DMS 273 (cell line): ENCODE results near the gene SLC30A3.
"Not testable (repeated sequence)": the region's sequence is repeated elsewhere in the genome, so short reads cannot be mapped to it uniquely, and the experiment has no call there.

Experiments used
- DNase-seq: peaks from one replicate; lab custom pipeline; 2025; ENCODE audit not compliant: unreplicated experiment; lab: John Stamatoyannopoulos, UW

The SLC30A3 gene

DNA sequence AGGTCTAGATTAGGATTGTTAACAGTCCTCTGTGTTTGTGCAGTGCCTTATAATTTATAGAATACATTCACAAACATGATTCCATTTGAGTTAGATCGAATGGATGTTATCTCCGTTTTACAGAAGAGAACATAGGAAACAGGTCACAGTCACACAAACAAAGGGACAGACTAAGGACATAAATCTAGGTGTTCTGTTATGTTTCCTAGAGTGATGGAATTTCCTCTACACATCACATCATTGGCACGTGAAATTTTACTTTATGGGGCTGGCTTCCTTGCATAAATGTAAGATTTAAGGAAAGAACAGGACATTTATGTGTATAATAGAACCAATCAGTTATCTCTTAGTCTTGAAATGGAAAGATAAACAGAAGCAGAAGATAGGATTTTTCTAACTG is 25.8 kb upstream of the SLC30A3 start:
- no peak for DNase-seq

DNA sequence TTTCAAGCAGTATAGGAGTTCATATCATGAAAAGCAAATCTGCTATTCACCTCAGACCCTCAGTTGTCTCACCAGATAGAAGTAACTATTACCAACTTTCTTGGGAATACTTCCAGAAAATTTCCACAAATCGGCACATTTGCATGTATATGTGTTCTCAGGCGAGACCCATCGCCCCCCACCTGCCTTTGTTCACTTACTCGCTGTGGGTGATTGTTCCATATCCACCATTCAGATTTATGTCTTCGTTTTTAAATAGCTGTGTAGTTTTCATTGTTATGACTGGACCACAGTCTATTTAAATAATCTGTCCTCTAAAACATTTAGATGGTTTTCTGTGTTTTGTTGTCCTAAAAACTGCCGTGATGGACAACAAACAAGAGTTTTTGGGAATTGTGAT is 22.6 kb upstream of the SLC30A3 start:
- no peak for DNase-seq

DNA sequence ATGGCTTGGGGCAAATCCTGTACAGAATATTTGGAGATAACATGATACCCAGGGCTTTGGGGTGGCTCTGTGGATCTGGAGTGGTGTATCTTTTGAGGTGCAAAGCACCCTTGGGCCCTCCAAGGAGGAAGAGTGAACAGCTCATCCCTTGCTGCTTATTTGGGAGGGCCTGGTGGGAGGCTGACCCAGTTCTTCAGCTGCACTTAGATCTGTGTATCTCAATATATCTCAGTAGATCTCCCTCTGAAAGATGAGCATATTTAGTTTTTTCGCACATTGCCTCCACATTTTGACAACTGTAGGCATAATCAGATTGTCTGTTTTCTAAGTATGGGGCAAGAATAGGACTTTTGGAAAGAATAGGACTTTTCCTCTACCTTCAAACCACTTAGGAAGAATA is 22.1 kb upstream of the SLC30A3 start:
- no peak for DNase-seq

DNA sequence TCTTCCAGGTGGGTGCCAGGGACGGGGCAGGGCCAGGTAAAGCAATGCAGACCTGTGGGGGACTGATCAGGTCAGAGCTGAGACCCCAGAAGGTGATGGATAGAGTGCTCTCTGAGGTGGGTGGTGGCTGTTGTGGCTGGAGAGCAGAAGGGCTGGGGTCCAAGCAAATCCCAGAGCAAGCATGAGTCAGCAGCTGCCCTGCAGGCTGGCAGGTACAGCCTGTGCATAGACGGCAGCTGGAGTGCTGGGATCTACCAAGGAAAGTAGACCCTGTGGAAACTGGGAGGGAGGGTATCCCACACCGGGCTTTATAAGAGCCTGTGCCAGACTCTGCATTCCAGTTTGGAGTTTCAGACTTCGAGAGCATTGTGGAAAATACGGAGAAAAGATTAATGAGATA is 20.0 kb upstream of the SLC30A3 start:
- peak; percentile 63 for DNase-seq

DNA sequence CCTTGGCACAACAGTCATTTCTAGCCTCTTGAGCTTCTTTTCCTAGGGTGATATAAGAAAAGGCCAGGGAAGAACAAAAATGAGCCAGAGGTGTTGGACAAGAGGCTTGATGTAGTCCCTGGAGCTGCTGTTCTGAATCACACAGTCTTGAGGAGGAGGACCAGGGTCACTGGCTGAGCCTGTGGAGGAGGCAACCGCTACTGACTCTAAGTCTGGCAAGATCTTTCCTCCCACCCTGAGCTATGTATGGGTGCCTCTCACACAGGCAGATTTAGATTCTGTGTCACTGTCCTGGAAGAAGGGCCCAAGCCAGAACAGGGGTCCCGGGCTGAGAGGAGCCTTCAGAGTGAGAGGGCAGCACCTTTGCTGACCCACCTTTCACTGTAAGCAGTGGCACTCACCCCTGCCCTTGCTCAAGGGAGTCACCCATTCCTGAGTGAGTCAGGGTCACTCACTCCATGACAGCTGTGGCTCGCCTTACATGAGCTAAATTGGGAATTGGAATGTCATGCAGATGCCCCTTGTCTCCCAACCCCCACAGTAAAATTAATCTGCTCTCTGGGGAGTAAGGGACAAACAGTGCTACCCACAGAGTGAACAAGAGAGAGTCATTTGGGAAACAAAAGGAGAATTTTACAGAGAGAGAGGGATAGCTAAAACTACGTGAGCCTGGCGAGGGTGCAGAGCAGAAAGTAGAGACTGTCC is 19.2 kb upstream of the SLC30A3 start, which contains the start of gene TRIM54:
Gene TRIM54 (plus strand): TSS at position 575 of the 705 bp plus-strand sequence. CDS start 303 bp downstream, outside the sequence.
- DNase-seq = no peak

DNA sequence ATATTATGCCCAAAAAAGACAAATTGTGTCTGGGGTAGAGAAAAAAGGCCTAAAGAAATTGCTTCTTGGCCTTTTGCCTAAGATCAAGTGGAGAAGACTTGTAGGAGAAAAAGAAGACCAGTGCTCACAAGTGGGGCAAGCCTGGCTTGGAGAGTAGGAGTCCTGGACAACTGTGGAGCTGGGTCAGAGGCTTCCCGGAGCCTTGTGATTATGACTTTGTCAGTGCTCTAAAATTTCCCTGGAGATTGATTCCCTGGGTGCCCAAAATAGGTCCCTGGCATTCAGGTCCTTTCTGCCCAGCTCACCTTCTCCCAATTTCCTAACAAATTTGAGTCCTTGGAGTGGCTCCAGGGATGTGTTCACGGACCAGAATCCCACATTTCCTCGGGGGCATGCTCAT is 18.6 kb upstream of the SLC30A3 start:
- DNase-seq = no peak

DNA sequence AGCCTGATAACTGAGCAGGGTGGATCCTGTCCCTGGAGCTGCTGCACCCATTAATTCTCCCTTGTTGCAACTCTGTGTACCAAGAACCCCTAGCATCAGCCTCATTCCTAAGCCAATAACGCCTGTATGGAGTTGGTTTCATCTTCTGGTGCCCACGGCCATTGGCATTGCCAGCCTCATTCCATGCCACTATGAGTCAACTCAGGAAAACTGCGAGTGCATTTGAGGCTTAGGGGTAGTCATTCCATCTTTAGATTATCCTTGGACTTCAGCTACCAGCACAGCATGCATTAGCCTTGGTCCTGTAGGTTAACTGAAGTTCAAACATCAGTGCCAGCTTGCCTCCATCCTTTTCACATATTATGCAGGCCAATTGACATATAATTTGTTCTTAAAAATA is 18.0 kb upstream of the SLC30A3 start:
- DNase-seq = no peak

DNA sequence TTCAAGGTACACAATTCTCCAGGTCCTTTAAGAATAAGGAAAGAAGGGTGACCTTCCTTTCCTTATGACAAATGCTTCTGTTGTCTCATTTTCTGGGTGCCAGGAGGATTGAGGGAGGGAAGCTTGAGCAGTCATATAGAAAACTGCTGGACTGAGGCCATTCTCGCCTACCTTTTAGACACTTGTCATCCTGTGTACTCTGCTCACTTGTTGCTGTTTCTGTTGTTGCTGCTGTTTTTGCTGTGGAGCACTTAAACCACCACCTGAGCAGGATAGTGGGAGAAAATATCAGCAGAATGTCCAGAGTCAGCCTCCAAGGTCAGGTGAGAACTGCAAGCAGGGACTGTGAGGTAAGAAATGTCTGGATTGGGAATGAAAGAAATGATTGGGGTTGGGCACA is 15.2 kb upstream of the SLC30A3 start:
- no peak for DNase-seq

DNA sequence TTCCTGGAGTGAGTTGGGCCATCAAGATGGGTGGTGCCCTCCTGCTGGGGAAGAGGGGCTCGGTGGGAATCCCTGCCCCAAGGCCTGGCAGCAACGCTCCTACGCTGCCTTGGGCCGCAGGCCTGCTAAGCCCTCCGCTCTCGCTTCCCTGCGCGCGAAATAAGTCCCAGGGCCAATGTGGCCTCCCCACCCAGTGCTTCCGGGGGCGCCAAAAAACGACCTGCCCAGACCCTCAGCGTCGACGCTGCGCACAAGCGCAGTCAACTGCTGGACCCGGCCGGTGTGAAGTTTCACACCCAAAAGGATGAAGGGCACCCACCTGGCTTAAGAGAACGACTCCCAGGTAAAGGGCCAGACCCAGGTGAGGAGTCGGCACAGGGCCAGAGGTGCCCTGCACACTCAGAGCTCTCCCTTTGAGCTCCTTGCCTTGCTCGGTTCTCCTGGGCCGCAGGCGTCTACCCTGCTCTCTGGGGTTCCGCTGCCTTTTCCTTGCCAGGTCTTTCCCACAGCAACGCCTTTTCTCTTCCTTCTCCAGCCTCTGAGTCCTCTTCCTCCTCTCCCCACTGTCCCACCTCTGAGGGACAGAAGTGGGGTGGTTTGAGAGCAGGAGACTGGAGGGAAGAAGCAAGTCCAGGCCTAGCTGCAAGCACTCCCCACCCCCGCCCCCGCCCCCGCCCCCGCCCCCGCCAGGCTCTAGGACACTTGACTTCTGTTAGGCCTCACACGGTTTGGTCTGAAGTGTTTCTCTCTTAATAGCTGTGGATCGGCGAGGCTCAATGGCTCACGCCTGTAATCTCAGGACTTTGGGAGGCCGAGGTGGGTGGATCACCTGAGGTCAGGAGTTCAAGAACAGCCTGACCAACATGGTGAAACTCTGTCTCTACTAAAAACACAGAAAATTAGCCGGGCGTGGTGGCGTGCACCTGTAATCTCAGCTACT is 12.6 kb upstream of the SLC30A3 start, which contains the start of gene DNAJC5G:
Gene DNAJC5G (plus strand): TSS at position 223 of the 940 bp plus-strand sequence. CDS start 1,296 bp downstream, outside the sequence.
- DNase-seq = no peak

DNA sequence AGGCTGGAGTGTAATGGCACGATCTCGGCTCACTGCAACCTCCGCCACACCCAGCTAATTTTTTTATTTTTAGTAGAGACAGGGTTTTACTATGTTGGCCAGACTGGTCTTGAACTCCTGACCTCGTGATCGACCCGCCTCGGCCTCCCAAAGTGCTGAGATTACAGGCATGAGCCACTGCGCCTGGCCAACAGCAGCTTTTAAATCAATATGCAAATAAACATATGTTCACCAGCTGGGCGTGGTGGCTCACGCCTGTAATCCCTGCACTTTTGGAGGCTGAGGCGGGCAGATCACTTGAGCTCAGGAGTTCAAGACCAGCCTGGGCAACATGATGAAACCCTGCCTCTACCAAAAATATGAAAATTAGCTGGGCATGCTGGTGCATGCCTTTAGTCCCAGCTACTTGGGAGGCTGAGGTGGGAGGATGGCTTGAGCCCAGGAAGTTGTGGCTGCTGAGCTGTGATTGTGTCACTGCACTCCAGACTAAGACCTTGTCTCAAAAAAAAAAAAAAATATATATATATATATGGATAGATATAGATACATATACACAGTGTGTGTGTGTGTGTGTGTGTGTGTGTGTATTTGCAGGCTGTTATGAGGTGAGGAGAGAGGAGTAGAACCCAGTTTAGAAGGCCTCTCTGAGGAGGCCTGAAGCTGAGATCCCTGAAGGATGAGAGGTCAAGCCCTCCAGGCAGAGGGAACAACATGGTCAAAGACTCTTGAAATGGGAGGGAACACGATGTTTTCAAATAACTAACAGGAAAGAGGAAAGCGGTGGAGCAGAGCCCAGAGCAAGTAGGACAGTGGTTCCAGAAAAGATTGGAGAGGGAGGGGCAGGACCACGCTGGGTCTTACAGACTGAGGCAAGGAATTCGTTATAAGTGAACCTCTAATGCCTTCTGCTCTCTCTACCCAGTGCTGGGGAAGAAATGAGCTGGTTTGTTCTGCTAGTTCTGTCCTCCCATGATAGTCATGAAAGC is 10.0 kb upstream of the SLC30A3 start:
- peak; percentile 32 for DNase-seq

DNA sequence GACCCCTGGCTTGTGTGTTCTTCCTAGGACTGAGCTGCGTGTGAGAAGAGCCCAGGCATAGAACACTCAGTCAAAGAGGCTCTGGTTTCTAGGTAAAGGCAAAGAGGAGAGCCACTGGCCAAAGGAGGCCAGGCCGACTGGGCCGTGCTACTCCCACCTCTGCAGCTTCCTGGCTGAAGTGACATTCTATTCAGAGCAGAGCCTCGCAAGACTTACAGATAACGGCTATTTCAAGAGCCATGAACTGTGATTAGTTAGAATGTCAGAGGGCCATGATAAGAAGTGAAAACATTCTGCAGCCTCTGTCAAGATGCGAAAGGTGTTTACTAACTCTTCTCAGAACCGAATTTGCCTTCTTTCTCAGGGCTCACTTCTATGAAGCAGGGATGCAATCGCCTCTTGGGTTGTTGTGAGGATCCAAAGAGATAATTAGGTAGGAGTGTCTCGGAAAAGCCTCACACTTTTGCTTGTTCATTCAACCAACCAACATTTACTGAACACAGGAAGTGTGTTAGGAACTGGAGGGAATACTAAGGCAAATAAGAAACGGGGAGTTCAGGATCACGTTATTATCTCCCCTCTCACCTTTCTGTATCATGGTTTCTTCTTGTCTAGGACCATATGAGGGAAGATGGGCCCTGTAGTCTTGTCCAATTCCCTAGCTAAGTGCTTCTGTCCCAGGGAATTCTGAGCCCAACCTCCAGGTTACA is 8.9 kb upstream of the SLC30A3 start:
- no peak for DNase-seq

DNA sequence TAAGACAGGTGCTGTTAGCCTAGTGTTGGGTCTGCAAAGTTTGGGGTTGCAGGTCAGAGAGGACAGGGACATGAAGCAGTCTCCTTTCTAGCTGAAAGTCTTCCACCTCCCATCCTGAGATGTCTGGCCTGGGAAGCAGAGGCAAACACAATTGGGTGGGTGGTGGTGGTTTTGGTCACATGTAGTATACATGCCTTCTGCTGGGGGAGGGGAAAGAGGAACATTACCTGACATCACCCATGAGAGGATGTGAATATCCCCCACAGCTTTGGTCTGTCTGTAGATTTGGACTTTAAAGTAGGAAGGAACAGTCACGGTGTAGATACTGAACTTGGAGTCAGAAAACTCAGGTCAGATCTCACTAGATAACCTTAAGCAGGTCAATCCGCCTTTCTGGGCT is 7.8 kb upstream of the SLC30A3 start:
- DNase-seq = no peak

DNA sequence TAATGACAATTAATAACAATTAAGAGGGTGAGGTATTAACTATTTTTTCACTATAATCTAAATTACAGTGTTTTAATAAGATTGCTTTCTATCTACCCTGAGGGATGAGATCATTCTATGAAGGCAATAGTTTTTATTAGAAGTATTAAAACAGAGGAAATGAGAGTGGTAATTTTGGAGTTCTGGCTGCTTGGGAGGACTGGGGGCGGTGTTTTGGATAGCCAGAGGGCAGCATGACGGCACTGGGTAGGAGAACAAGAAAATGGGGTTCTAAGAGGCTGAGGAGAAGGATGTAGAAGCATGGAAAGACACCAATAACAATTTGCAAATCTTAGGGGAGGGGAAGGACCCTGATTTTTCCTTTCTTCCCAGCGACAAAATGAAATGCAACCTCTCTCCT is 7.3 kb upstream of the SLC30A3 start:
- no peak for DNase-seq

DNA sequence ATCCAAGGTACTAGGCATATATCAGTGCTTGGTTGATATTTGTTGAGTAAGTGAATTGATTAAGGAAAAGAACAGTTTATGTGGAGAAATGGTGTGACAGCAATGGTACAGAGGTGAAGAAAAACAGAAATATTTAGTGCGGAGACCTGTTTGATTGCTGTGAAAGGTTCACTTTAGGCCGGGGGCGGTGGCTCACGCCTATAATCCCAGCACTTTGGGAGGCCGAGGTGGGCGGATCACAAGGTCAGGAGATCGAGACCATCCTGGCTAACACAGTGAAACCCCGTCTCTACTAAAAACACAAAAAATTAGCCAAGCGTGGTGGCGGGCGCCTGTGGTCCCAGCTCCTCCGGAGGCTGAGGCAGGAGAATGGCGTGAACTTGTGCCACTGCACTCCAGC is 5.4 kb upstream of the SLC30A3 start:
- DNase-seq = not testable (repeated sequence)

DNA sequence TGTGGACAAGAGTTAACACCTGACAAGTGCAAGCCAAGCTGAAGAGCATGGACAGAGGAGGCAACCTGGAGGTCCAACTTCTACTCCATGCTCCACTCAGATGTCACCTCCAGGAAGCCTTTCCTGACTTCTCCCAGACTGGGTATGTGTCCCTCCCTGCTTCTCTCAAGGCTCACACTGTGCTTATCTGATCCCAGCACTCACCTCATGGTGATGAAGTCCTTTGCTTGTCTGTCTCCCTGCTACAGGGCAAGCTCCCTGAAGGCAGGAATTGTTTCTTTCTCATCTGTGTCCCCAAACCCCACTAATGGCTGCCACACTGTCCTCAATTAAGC is 2.7 kb upstream of the SLC30A3 start:
- no peak for DNase-seq

DNA sequence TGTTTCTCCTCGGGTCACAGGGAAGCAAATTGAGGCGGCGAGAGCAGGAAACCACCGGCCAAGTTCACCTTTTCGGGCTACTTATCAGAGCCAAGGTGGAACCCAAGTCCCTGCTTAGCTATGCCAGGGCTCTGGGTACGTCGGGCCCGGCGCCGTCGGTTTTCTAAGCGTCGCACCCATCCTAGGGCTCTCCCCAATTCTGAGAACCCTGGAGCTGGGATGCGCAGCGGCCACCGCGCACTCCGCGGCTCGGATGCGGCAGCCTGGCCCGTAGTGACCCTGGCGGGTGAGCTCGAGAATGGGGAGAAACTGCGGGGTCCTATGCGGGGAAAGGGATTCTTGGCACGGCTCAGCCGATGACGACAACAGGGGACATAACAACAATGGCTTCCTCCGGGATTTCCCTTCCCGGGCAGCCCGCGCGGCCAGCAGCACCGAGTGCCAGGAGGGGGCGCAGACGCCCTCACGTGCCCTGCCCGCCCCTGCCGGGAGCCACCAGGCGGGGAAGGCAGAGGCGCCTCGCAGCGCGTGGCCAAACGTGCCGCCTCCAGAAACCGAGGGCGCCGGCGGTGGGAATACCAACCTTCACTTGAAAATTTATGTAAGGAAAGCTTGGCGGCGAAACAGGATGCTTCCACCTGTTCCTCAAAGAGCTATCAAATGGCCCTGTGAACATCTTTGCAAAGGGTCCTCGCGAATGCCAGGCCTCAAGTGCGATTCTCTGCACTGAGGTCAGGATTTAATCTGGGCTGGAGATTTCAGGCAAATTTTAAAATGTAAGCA is 2.1 kb upstream of the SLC30A3 start:
- peak; percentile 93 for DNase-seq

DNA sequence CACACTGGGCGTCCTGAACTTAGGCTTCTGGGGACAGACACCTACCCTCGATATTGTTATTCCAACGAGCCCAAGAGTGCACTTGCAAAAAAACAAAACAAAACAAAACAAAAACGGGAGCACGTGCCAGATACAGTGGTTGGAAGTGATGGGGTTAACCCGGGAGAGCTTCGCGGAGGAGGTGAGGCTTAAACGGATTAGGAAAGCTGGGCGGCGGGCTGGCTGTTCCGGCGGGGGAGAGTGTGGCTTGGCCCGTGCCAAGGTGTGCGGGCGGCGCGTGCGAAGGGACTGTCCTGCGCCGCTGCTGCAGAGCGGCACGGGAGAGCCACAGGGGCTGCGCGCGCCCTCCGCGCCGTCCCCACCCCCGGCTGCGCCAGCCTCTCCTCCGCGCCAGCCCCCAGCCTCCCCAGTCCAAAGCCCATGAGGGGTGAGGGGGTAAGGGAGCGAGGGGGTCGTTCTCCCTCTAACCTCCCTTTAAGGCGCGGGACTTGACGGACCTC is 1.5 kb upstream of the SLC30A3 start:
- DNase-seq = peak; percentile 52

DNA sequence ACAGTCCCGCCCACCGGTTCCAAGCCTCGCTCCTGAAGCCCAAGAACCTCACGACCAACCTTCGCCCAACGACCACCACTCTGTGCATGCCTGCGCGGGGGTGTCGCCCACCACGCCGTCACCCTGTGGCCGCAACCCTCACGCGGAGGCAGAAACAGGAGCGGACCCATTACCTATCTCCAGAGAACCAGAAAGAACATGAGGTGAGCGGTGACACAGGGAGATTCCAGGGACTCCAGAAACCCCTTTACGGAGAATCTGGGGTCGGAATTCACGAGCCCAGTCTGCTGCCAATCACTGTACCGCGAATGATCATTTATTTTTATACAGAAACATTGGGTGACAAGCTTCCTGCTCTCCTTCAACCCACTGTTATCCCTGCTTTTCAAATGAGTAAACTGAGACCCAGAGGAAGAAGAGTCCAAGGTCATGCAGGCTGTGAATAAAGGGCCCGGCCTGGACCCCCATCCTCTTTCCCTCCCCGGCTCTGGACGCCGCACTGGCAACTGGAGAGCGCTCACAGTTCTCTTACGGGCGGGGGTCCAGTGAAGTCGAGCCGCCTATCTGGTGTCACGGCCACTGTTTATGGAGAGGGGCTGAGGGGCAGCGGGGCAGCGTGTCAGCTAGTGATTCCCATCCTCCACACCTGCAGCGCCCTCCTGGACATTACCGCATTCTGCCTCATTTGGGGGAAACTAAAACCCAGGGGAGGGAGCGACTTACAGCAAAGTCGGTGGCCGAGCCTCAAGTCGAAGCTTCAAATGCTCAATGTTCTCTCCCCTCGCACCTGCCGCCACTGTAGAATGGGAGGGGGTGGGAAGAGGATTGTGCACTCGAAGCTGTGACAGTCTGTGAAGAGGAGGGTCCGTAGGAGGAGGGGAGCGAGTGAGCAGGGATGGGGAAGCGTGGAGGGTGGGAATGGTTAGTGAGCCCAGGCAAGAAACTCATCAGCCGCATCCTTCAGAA is 723 bp upstream of the SLC30A3 start:
- DNase-seq = peak; percentile 52
